Endothelial cell of umbilical vein (primary cell): Measurements from ENCODE around the gene NEK7. TPM values are rescaled to one million over a fixed set of nuclear protein-coding genes. Genes with fewer than 3 reads are reported as not detected.
A peak's percentile ranks its signal among the peaks of the same experiment; 100 is the strongest.

Experiments
- BruUV-seq: library from RNA; stranded (reverse); fragments of 400-500 nt; replicated peaks from 2 replicates; lab custom pipeline; 2021; lab: Mats Ljungman, UMichigan
- CTCF ChIA-PET: fragments of 300-600, 350-600 bp; sonication (Branson Sonifier 250); formaldehyde crosslinking; loops from one replicate; lab custom pipeline; 2021; ENCODE audit warnings: antibody characterized with exemption, inconsistent platforms; lab: Charles Lee
- POLR2A ChIA-PET: fragments of 300-600, 350-600 bp; sonication (Branson Sonifier 250); formaldehyde crosslinking; loops from one replicate; lab custom pipeline; 2021; ENCODE audit warnings: antibody characterized with exemption, inconsistent platforms; lab: Charles Lee
- DNase-seq: peaks from one replicate; pipeline ENCODE4 v3.0.0-alpha.2; 2011; ENCODE audit warnings: low read depth, low spot score
- FAIRE-seq: peaks from 2 replicates; lab custom pipeline; 2011; peaks lifted over from hg19 to GRCh38; lab: Jason Lieb, UNC
- H2AFZ ChIP-seq: 2 replicates; pipeline ENCODE4 v1.6.0; 2012; ENCODE audit warnings: low read depth, low read length, control low read depth, inconsistent platforms
- H3K27ac ChIP-seq: 2 replicates; pipeline ENCODE4 v1.5.1; 2011; ENCODE audit warnings: low read depth, mild to moderate bottlenecking, control low read depth, low read length, moderate library complexity; ENCODE audit not compliant: insufficient read depth
- H3K27me3 ChIP-seq, 2 experiments: 2 replicates each; pipeline versions ENCODE4 v1.6.0 to v1.6.1; 2011; ENCODE audit warnings: low read length in 2 of 2, mixed read lengths in 1 of 2; ENCODE audit not compliant: control insufficient read depth in 2 of 2, insufficient read depth in 2 of 2
- H3K36me3 ChIP-seq, 2 experiments: 2 replicates in 1 of 2; 3 replicates in 1 of 2; pipeline ENCODE4 v1.5.1; 2011; ENCODE audit warnings: low read length in 2 of 2, mild to moderate bottlenecking in 1 of 2, moderate library complexity in 1 of 2; ENCODE audit not compliant: control insufficient read depth in 2 of 2, insufficient read depth in 2 of 2; ENCODE audit errors: extremely low read depth in 1 of 2
- H3K4me1 ChIP-seq: 3 replicates; pipeline ENCODE4 v1.5.1; 2011; ENCODE audit warnings: mild to moderate bottlenecking, low read length; ENCODE audit not compliant: control insufficient read depth, insufficient read depth; ENCODE audit errors: extremely low read depth
- H3K4me2 ChIP-seq: 2 replicates; pipeline ENCODE4 v1.6.1; 2011; ENCODE audit warnings: low read length, control low read depth, mixed read lengths; ENCODE audit not compliant: insufficient read depth
- H3K4me3 ChIP-seq, 3 experiments: fragments of 200-600 bp in 1 of 3; sonication (generic), shearing (Covaris generic) in 1 of 3; replicated peaks in 1 of 3; 2 replicates each; pipeline ENCODE4 v1.5.1; 2011 to 2016; ENCODE audit warnings: control low read depth in 3 of 3, low read length in 3 of 3, mild to moderate bottlenecking in 2 of 3, inconsistent platforms in 1 of 3, low read depth in 1 of 3, moderate library complexity in 1 of 3; ENCODE audit not compliant: insufficient read depth in 1 of 3
- H3K79me2 ChIP-seq: 2 replicates; pipeline ENCODE4 v1.6.0; 2012; ENCODE audit warnings: low read length, inconsistent platforms; ENCODE audit not compliant: control insufficient read depth, insufficient read depth
- H3K9ac ChIP-seq: replicated peaks from 2 replicates; pipeline ENCODE3; 2011; ENCODE audit warnings: low read length, control low read depth; ENCODE audit not compliant: insufficient read depth; ENCODE audit errors: extremely low read depth
- H3K9me1 ChIP-seq: replicated peaks from 3 replicates; pipeline ENCODE4 v1.6.0; 2011; ENCODE audit warnings: mild to moderate bottlenecking, low read length; ENCODE audit not compliant: control insufficient read depth, insufficient read depth; ENCODE audit errors: extremely low read depth
- H3K9me3 ChIP-seq: replicated peaks from 2 replicates; pipeline ENCODE4 v1.5.1; 2012; ENCODE audit warnings: low read length, inconsistent platforms; ENCODE audit not compliant: control insufficient read depth, insufficient read depth
- H4K20me1 ChIP-seq: replicated peaks from 2 replicates; pipeline ENCODE3; 2011; ENCODE audit warnings: mild to moderate bottlenecking, low read length; ENCODE audit not compliant: control insufficient read depth, insufficient read depth; ENCODE audit errors: extremely low read depth
- CTCF ChIP-seq, 2 donors: IDR thresholded peaks; 1 replicate in 1 of 2; 2 replicates in 1 of 2; pipeline ENCODE4 v1.5.1; 2011; ENCODE audit warnings: low read length in 2 of 2, mild to moderate bottlenecking in 2 of 2, moderate library complexity in 2 of 2, control low read depth in 1 of 2, inconsistent platforms in 1 of 2, low read depth in 1 of 2; ENCODE audit not compliant: insufficient read depth in 1 of 2; ENCODE audit errors: extremely low read depth in 1 of 2
- FOS ChIP-seq: IDR thresholded peaks from 2 replicates; pipeline ENCODE4 v1.6.1; 2011; ENCODE audit warnings: mild to moderate bottlenecking, low read length, moderate library complexity, borderline replicate concordance; ENCODE audit not compliant: insufficient read depth
- GATA2 ChIP-seq: IDR thresholded peaks from 2 replicates; pipeline ENCODE4 v1.7.0; 2011; ENCODE audit warnings: low read depth, mild to moderate bottlenecking, moderate library complexity, mixed read lengths, low read length; ENCODE audit not compliant: insufficient read length, insufficient read depth
- JUN ChIP-seq: IDR thresholded peaks from 2 replicates; pipeline ENCODE4 v1.6.1; 2011; ENCODE audit warnings: borderline replicate concordance, low read depth; ENCODE audit not compliant: insufficient read length, insufficient read depth
- MYC ChIP-seq: IDR thresholded peaks from one replicate; pipeline ENCODE4 v1.6.1; 2011; ENCODE audit warnings: mild to moderate bottlenecking, low read depth, low read length
- POLR2A ChIP-seq: IDR thresholded peaks from 2 replicates; pipeline ENCODE4 v1.6.1; 2012; ENCODE audit warnings: low read depth, mild to moderate bottlenecking, control low read depth, low read length
- POLR2AphosphoS5 ChIP-seq: IDR thresholded peaks from 2 replicates; pipeline ENCODE4 v1.6.1; 2012; ENCODE audit warnings: low read depth, mild to moderate bottlenecking, control low read depth, low read length, moderate library complexity; ENCODE audit not compliant: insufficient read depth
- dilution Hi-C: fragments of 300-500 bp; cut with MboI; formaldehyde crosslinking; loops from one replicate; pipeline ENCODE4 v1.15.0; 2019; ENCODE audit warnings: low sequenced_read_pairs; ENCODE audit not compliant: extremely low pct_ligation_motif_present
- intact Hi-C: fragments of 100-400 bp; cut with micrococcal nuclease; formaldehyde crosslinking; loops from one replicate; pipeline ENCODE4 v1.10.0; 2022
- polyA plus RNA-seq, 4 experiments: library from polyadenylated mRNA; depleted of rRNA in 3 of 4; stranded (reverse) in 3 of 4; unstranded in 1 of 4; fragments of >200 nt; gene quantifications; 2 replicates each; pipeline versions ENCODE4 v1.2.1 to v1.2.3, GENCODE V29; 2011 to 2012; ENCODE audit warnings: missing spikeins in 1 of 4
- total RNA-seq: library from RNA; stranded (reverse); gene quantifications from 2 replicates; pipeline ENCODE4 v1.2.3, GENCODE V29; 2021

The NEK7 gene
- total and polyA plus RNA-seq, 2 donors (not counting 3 experiments of a cell fraction or from before 2014, with no cell fraction given): 22.6 to 45.7 TPM

DNA sequence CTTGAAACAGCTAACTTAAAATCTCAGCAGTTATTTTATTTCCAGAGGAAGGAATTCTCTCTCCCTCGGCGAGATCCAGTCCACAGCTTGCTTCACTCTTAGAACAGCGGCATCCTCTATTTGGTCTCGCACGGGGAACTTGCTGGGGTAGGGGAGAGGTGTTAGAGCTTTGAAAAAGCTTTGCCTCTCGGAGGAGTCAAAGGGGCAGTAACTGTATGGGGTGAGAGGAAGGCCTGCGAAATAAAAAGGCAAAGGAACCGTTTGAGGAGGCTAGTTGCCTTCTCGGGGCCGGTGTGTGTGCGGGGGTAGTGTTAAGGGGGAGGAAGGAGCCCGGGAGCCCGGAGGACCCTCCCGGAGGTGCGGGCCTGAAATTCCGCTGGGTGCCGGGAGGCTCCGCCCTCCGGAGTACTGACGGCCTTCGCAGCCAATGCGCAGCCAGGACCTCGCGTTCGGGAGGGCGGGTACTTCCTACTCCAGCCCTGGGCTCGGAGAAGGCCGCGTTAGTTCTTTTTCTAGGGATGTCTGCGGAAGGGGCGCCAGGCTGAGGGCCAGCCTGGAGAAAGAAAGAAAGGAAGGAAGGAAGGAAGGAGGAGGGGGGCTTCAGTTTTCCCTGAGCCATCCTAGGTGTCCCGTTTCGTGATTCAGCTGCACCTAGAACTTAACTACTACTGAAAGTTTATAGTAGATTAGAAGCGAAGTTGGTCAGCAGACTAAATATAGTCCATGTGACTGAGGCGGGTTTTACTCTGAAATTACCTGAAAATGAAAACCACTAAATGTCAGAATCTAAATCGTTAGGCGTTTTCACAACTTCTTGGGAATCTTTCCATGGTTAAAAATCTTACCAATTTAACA, 2.2 kb downstream of the NEK7 start:
- Histone ChIP-seq H3K9me1 (no peaks in the 10 kb centered on the region), H2AFZ (peak overlapping the region; percentile 60), H4K20me1 (no peaks in the 10 kb centered on the region), H3K27ac (peak overlapping the region; percentile 45), H3K9me3 (no peaks in the 10 kb centered on the region), H3K4me1 (peaks cover 43% of the 10 kb centered on the region), H3K36me3 (no peaks in the 10 kb centered on the region), H3K4me3 (peak overlapping the region; percentile 82 to 95 (median 91)), H3K9ac (peak overlapping the region; percentile 93), H3K27me3 (no peaks in the 10 kb centered on the region), H3K79me2 (peaks cover 63% of the 10 kb centered on the region), H3K4me2 (peak overlapping the region; percentile 97)
- no TSS peak for BruUV-seq
- TF ChIP-seq POLR2A (peak; percentile 74), MYC (no peak), GATA2 (no peak), JUN (no peak), POLR2AphosphoS5 (peak; percentile 89)
- ChIA-PET CTCF (interaction anchor here (0.8 to 3.8 kb wide), 10 partner anchors 9 to 527 kb away, joined by 3 to 28 read pairs (median 3); no protein-coding TSS in a partner anchor), POLR2A (no interaction called here)
- dilution Hi-C loops: no loop called here
- intact Hi-C loops: loop anchor here (1.0 to 10.0 kb wide), 10 partner anchors 8 to 776 kb away; partner anchors contain the start of genes DENND1B and LHX9
- FAIRE-seq: peak; percentile 83
- peak; percentile 94 for DNase-seq

GRCh38 chr1:198160222-198160621, 3.4 kb downstream of the NEK7 start:
- peaks cover 30% of the 10 kb centered on the region for H3K4me1 ChIP-seq
- peak overlapping the region; percentile 97 for H3K4me2 ChIP-seq
- POLR2A ChIA-PET: no interaction called here
- no peaks in the 10 kb centered on the region for H3K27me3 ChIP-seq
- no peak overlapping the region for H3K9ac ChIP-seq
- BruUV-seq: no TSS peak
- intact Hi-C loops (no loop called here), dilution Hi-C loops (no loop called here)
- peaks cover 75% of the 10 kb centered on the region for H3K79me2 ChIP-seq
- H3K36me3 ChIP-seq: no peaks in the 10 kb centered on the region
- no peak overlapping the region for H2AFZ ChIP-seq
- CTCF ChIA-PET: interaction anchor here (2.5 kb wide), 1 partner anchor 198 kb away, joined by 8 read pairs; no protein-coding TSS in a partner anchor
- no peak for DNase-seq
- H3K9me1 ChIP-seq: no peaks in the 10 kb centered on the region
- H3K9me3 ChIP-seq: no peaks in the 10 kb centered on the region
- no peak overlapping the region for H3K4me3 ChIP-seq
- FAIRE-seq: no peak
- TF ChIP-seq GATA2 (no peak), CTCF (IDR thresholded peaks at IDR 0.05; ENCODE audit: extremely low read depth in 1 of 2, insufficient read depth in 1 of 2, low read depth in 1 of 2, low read length in 2 of 2) (no peak), FOS (no peak), MYC (no peak)
- H4K20me1 ChIP-seq: no peaks in the 10 kb centered on the region
- no peak overlapping the region for H3K27ac ChIP-seq
